IMR-90 (cell line): ENCODE data around the gene VOPP1. TPM values are rescaled to one million over a fixed set of nuclear protein-coding genes. Genes with fewer than 3 reads are reported as not detected.

ENCODE experiments used
- ATAC-seq: fragments of 200-7000 bp; cut with Tn5 transposase; 2 replicates; pipeline ENCODE4 v1.9.1; 2020; ENCODE audit warnings: low read depth, mild to moderate bottlenecking, moderate library complexity
- BruUV-seq: library from RNA; stranded (reverse); fragments of 400-500 nt; replicated peaks from 2 replicates; lab custom pipeline; 2021; lab: Mats Ljungman, UMichigan
- CTCF ChIA-PET: fragments of 300-600 bp; formaldehyde crosslinking; extraction: SDS; loops from one replicate; lab custom pipeline; 2021; ENCODE audit warnings: antibody characterized with exemption; lab: Yijun Ruan, JAX
- POLR2A ChIA-PET: fragments of 300-600 bp; sonication (Branson Sonifier 250); formaldehyde crosslinking; loops from one replicate; lab custom pipeline; 2022; ENCODE audit warnings: antibody characterized with exemption; ENCODE audit not compliant: unreplicated experiment; lab: Charles Lee
- DNase-seq: peaks from one replicate; pipeline ENCODE4 v3.0.0; 2013
- H2AFZ ChIP-seq: replicated peaks from 2 replicates; pipeline ENCODE3; 2013; ENCODE audit warnings: low read length, mild to moderate bottlenecking; ENCODE audit not compliant: poor library complexity
- H2AK5ac ChIP-seq: 2 replicates; pipeline ENCODE4 v1.6.1; 2013; ENCODE audit warnings: low read depth, low read length, inconsistent platforms
- H2AK9ac ChIP-seq: replicated peaks from 2 replicates; pipeline ENCODE3; 2013; ENCODE audit warnings: mild to moderate bottlenecking, low read depth, low read length, moderate library complexity; ENCODE audit not compliant: poor library complexity
- H2BK120ac ChIP-seq: 2 replicates; pipeline ENCODE4 v1.6.1; 2013; ENCODE audit warnings: low read depth, low read length, inconsistent platforms
- H2BK15ac ChIP-seq: 3 replicates; pipeline ENCODE4 v1.6.1; 2013; ENCODE audit warnings: low read depth, low read length, inconsistent platforms
- H2BK20ac ChIP-seq: 2 replicates; pipeline ENCODE4 v1.6.1; 2013; ENCODE audit warnings: low read depth, mild to moderate bottlenecking, inconsistent platforms, low read length, moderate library complexity
- H2BK5ac ChIP-seq: 2 replicates; pipeline ENCODE4 v1.6.1; 2013; ENCODE audit warnings: mild to moderate bottlenecking, low read depth, low read length, inconsistent platforms; ENCODE audit not compliant: poor library complexity, severe bottlenecking
- H3K14ac ChIP-seq: replicated peaks from 2 replicates; pipeline ENCODE4 v1.6.1; 2013; ENCODE audit warnings: low read depth, low read length, inconsistent platforms
- H3K18ac ChIP-seq: 2 replicates; pipeline ENCODE4 v1.6.1; 2013; ENCODE audit warnings: low read depth, low read length, control low read depth
- H3K23ac ChIP-seq: 2 replicates; pipeline ENCODE4 v1.6.1; 2013; ENCODE audit warnings: low read depth, low read length, inconsistent platforms
- H3K27ac ChIP-seq: 2 replicates; pipeline ENCODE4 v1.5.1; 2013; ENCODE audit warnings: mild to moderate bottlenecking, control low read depth, low read length; ENCODE audit not compliant: insufficient read depth
- H3K27me3 ChIP-seq: 2 replicates; pipeline ENCODE4 v1.6.1; 2013; ENCODE audit warnings: low read length; ENCODE audit not compliant: control insufficient read depth, insufficient read depth
- H3K36me3 ChIP-seq: 2 replicates; pipeline ENCODE4 v1.6.1; 2013; ENCODE audit warnings: low read length, mixed read lengths; ENCODE audit not compliant: control insufficient read depth, insufficient read depth
- H3K4ac ChIP-seq: 2 replicates; pipeline ENCODE4 v1.6.1; 2013; ENCODE audit warnings: low read depth, low read length, inconsistent platforms
- H3K4me1 ChIP-seq: 2 replicates; pipeline ENCODE4 v1.6.1; 2013; ENCODE audit warnings: low read length, mixed read lengths; ENCODE audit not compliant: control insufficient read depth, insufficient read depth
- H3K4me2 ChIP-seq: 2 replicates; pipeline ENCODE4 v1.6.1; 2013; ENCODE audit warnings: low read depth, mild to moderate bottlenecking, control low read depth, low read length, moderate library complexity
- H3K4me3 ChIP-seq: 2 replicates; pipeline ENCODE4 v1.5.1; 2013; ENCODE audit warnings: low read depth, mild to moderate bottlenecking, control low read depth, low read length, moderate library complexity; ENCODE audit not compliant: insufficient read depth
- H3K56ac ChIP-seq: 2 replicates; pipeline ENCODE4 v1.6.1; 2013; ENCODE audit warnings: low read length, inconsistent platforms; ENCODE audit not compliant: insufficient read depth; ENCODE audit errors: extremely low read depth
- H3K79me1 ChIP-seq, 2 experiments: 2 replicates each; pipeline ENCODE4 v1.6.1; 2013; ENCODE audit warnings: low read length in 2 of 2, inconsistent platforms in 1 of 2, low read depth in 1 of 2
- H3K9ac ChIP-seq: 2 replicates; pipeline ENCODE4 v1.6.1; 2013; ENCODE audit warnings: low read depth, low read length, control low read depth
- H3K9me1 ChIP-seq: 2 replicates; pipeline ENCODE4 v1.6.1; 2013; ENCODE audit warnings: low read length, inconsistent platforms; ENCODE audit not compliant: insufficient read depth
- H3K9me3 ChIP-seq: 2 replicates; pipeline ENCODE4 v1.6.1; 2013; ENCODE audit warnings: low read length; ENCODE audit not compliant: control insufficient read depth, insufficient read depth
- H4K20me1 ChIP-seq: 2 replicates; pipeline ENCODE4 v1.6.1; 2013; ENCODE audit warnings: low read length, inconsistent platforms; ENCODE audit not compliant: insufficient read depth
- H4K5ac ChIP-seq: 2 replicates; pipeline ENCODE4 v1.6.1; 2013; ENCODE audit warnings: mild to moderate bottlenecking, low read depth, low read length, control low read depth
- H4K8ac ChIP-seq, 2 experiments: 2 replicates each; pipeline ENCODE4 v1.6.1; 2013; ENCODE audit warnings: low read depth in 2 of 2, low read length in 2 of 2, control low read depth in 1 of 2, inconsistent platforms in 1 of 2
- H4K91ac ChIP-seq: 2 replicates; pipeline ENCODE4 v1.6.1; 2013; ENCODE audit warnings: low read depth, low read length, inconsistent platforms; ENCODE audit not compliant: insufficient read depth
- SMC3 ChIP-seq: fragments of 150-350 bp; IDR thresholded peaks from 2 replicates; pipeline ENCODE4 v1.6.1; 2016; ENCODE audit warnings: low read depth, mild to moderate bottlenecking, antibody characterized with exemption, low read length, moderate library complexity
- WGBS, 2 experiments: methylation state at CpG; one replicate each; pipeline versions ENCODE4 v1.1.5 to v1.1.7; 2013; ENCODE audit warnings: missing lambda C conversion rate in 2 of 2; ENCODE audit not compliant: insufficient read length in 1 of 2; ENCODE audit errors: extremely low coverage in 2 of 2; 5-methylcytosine and 5-hydroxymethylcytosine counted together
- dilution Hi-C: fragments of 300-500 bp; cut with HindIII; formaldehyde crosslinking; loops from one replicate; pipeline ENCODE4 v1.14.3; 2018; ENCODE audit warnings: low sequenced_read_pairs; ENCODE audit not compliant: unreplicated experiment
- in situ Hi-C: fragments of 300-500 bp; cut with MboI; formaldehyde crosslinking; loops from 3 replicates; pipeline ENCODE4 v1.14.3; 2019; ENCODE audit warnings: low sequenced_read_pairs, inconsistent platforms, mixed read lengths
- intact Hi-C: fragments of 100-400 bp; cut with micrococcal nuclease; formaldehyde crosslinking; loops from 2 replicates; pipeline ENCODE4 v1.10.0; 2022
- polyA plus RNA-seq, 3 experiments: library from polyadenylated mRNA; depleted of rRNA; stranded (reverse); fragments of >200 nt; gene quantifications; 2 replicates each; pipeline ENCODE4 v1.2.3, GENCODE V29; 2012; ENCODE audit warnings: low replicate concordance in 1 of 3
- total RNA-seq: library from RNA; depleted of rRNA; stranded (reverse); fragments of >200 nt; gene quantifications from 2 replicates; pipeline ENCODE4 v1.2.3, GENCODE V29; 2012

The VOPP1 gene
- total and polyA plus RNA-seq, 2 of the 4 experiments (the other 2 are of a cell fraction): 60.2 to 94.5 TPM

- Histone ChIP-seq H3K9me3 (no peaks in the 10 kb centered on the region), H3K18ac (no peak overlapping the region), H4K5ac (no peak overlapping the region), H3K23ac (no peak overlapping the region), H3K14ac (no peak overlapping the region), H3K36me3 (peaks cover 24% of the 10 kb centered on the region), H2BK15ac (no peak overlapping the region), H3K27me3 (no peaks in the 10 kb centered on the region), H4K20me1 (peaks cover 59% of the 10 kb centered on the region), H3K4me2 (no peak overlapping the region), H3K9ac (no peak overlapping the region), H4K8ac (no peak overlapping the region), H3K79me1 (peaks cover 43 to 82% of the 10 kb centered on the region in 2 experiments), H3K4ac (no peak overlapping the region), H3K27ac (no peak overlapping the region), H2BK5ac (no peak overlapping the region), H3K4me1 (peaks cover 2% of the 10 kb centered on the region; the same call in 1 of the 2 replicates), H2AK9ac (no peak overlapping the region), H4K91ac (no peak overlapping the region), H3K4me3 (no peak overlapping the region), H2BK120ac (no peak overlapping the region), H3K9me1 (peaks cover 23% of the 10 kb centered on the region), H2BK20ac (no peak overlapping the region), H2AFZ (peak overlapping the region; percentile 13), H3K56ac (no peak overlapping the region), H2AK5ac (no peak overlapping the region)
- no TSS peak for BruUV-seq
- in situ Hi-C loops: no loop called here
- ChIA-PET CTCF (interaction anchor here (0.7 kb wide), 1 partner anchor 11 kb away, joined by 5 read pairs; no protein-coding TSS in a partner anchor), POLR2A (no interaction called here)
- intact Hi-C loops: no loop called here
- TF ChIP-seq SMC3: no peak
- ATAC-seq: no peak
- dilution Hi-C loops: no loop called here
- peak; percentile 13 for DNase-seq
- 89% methylated on average over 1 of the region's 9 CpGs; no CpG with 5 or more reads in 1 of the 2 experiments for WGBS, 2 experiments
Measured at GRCh38 chr7:55521512-55521911, 50.8 kb downstream of the VOPP1 start.
